ENCODE results near the gene NAA16.
"Not testable (repeated sequence)": the region's sequence is repeated elsewhere in the genome, so short reads cannot be mapped to it uniquely, and the experiment has no call there.

The NAA16 gene

GRCh38 chr13:41306271-41307145 lies 4.6 kb upstream of the NAA16 start:
- DNase-seq: no peak

DNA sequence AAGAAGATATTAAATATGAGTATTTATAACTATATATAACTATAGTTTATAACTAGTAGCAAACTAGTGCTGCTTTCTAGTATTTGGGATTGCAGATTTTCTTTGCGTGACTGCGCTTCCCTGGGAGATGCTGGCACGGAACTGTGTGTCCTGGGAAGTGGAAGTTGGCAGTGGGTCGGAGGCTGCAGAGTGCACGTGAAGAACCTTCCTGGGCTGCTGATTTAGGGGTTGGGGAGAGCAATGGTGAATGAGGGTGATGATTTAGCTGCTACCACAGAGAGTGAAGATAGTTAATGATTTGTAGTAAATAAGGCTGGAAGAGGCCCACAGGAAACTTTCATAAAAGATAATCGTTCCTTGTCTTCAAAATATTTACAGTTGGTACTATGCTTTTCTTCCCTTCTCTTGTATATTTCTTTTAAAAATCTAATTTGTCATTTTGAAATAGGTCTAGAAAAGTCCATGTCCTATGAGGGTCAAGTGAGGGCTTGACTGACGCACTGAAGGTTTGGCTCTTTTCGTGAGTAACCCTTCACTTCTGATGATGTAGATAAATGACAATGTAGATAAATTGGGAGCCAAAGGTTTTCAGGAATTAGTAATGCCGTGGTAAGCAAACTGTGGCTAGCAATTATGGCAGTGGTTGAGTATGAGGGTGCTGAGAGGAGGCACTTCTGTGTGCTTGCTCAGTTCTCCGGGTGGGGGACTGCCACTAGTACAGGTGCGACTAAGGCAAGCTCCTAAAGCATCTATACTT lies 3.0 kb upstream of the NAA16 start:
- DNase-seq: no peak

- DNase-seq: no peak
Observed at GRCh38 chr13:41311406-41312175, 524 bp downstream of the NAA16 start.

DNA sequence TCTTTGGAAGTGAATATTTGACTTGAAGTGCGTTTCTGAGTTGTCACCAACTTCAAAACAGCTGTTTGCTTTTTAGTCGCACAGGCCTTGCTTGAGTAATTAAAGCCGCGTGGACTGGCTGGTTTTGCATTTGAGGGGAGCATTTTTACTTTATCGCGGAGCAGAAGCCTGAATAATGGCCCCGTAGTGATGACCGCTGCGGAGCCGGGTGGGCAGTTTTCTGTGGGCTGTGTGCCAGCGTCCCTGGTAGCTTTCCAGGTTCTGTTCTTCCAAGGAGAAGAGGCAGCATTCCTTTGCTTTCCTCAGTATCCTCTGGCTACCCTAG lies 1.1 kb downstream of the NAA16 start:
- no peak for DNase-seq

- DNase-seq: no peak
Observed at GRCh38 chr13:41313117-41313516, 2.0 kb downstream of the NAA16 start.

DNA sequence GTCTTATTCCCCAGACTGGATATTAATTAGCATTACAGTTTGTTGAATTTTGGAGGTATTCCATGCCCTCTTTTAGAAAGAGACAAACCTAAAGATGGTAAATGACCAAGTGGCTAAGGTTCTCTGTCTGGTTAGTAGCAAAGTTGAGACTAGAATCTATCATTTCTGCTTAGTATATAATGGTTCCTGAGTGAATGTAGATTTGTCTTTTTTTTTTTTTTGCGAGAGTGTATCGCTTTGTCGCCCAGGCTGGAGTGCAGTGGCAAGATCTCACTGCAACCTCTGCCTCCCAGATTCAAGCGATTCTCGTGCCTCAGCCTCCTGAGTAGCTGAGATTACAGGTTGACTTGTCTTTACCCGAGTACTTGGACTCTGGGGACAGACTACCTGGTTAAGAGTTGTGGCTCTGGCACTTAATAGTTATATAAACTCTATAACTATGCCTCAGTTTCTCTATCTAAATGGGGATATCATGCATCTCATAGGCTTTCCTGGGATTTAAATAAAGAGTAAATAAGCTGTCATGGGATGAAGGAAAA lies 2.7 kb downstream of the NAA16 start:
- DNase-seq: no peak

DNA sequence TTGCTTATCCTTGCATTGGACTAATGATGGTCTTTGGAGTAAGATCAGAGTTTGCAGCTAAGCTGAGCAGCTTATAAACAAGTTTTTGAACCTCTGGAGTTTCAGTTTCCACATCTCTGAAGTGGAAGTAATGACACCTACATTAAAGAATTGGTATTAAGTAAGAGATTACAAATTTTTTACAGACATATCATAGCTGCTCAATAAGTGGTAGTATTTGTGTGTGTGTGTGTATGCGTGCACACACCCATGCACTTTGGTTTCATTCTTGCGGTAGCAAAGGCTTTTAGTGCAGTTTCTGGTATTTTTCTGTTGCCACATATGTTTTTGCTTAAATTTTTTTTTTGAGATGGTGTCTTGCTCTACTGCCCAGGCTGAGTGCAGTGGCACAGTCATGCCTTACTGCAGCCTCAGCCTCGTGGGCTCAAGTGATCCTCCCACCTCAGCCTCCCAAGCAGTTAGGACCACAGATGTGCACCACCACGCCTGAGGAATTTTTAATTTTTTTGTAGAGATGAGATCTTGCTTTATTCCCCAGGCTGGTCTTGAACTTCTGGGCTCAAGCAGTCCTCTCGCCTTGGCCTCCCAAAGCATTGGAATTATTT lies 4.5 kb downstream of the NAA16 start:
- DNase-seq: no peak

DNA sequence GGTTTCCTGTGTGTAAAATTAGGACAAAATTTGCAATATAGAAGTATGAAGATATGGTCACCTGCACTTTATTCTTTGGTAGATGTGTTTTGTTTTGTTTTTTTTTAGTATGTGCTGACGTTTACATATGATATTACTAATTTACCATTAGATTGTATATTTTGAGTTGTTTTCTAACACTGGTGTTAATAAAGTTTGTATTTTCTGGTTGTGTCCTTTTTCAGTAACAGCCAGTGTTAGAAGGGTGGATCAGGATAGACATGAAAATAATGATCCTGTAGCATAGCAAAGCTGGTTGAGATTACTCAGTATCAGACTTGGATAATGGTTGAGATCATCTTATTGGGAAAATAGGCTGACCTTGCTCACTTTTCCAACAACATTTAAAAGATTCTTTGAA lies 6.2 kb downstream of the NAA16 start:
- DNase-seq: no peak

GRCh38 chr13:41325752-41326151 lies 14.7 kb downstream of the NAA16 start:
- DNase-seq: no peak

GRCh38 chr13:41326661-41327060 lies 15.6 kb downstream of the NAA16 start:
- no peak for DNase-seq

GRCh38 chr13:41327994-41328790 lies 17.1 kb downstream of the NAA16 start:
- no peak for DNase-seq

DNA sequence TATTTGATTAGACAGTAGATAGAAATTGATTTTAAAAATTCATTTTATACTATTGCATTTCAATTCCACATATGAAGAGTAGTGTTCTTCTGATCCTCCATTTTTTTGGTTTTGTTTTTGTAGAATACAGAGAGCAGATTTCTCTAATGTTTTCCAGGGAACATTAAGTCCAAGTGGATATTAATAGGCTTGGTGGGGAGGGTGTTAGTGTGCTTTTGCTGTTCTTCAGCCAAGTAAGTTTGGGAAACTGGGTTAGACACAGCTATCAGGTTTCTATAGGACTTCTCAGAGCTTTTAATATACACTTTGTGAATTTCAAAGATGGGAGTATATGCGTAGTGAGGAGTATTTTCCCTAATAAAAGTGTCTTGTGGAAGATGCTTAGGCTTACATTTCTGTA lies 21.8 kb downstream of the NAA16 start:
- DNase-seq: no peak

GRCh38 chr13:41334810-41335209 lies 23.7 kb downstream of the NAA16 start:
- DNase-seq: no peak

- no peak for DNase-seq
Observed at GRCh38 chr13:41344358-41344757, 33.3 kb downstream of the NAA16 start.

GRCh38 chr13:41345165-41345913 lies 34.3 kb downstream of the NAA16 start:
- DNase-seq: no peak

- no peak for DNase-seq
Observed at GRCh38 chr13:41345914-41346589, 35.0 kb downstream of the NAA16 start.

DNA sequence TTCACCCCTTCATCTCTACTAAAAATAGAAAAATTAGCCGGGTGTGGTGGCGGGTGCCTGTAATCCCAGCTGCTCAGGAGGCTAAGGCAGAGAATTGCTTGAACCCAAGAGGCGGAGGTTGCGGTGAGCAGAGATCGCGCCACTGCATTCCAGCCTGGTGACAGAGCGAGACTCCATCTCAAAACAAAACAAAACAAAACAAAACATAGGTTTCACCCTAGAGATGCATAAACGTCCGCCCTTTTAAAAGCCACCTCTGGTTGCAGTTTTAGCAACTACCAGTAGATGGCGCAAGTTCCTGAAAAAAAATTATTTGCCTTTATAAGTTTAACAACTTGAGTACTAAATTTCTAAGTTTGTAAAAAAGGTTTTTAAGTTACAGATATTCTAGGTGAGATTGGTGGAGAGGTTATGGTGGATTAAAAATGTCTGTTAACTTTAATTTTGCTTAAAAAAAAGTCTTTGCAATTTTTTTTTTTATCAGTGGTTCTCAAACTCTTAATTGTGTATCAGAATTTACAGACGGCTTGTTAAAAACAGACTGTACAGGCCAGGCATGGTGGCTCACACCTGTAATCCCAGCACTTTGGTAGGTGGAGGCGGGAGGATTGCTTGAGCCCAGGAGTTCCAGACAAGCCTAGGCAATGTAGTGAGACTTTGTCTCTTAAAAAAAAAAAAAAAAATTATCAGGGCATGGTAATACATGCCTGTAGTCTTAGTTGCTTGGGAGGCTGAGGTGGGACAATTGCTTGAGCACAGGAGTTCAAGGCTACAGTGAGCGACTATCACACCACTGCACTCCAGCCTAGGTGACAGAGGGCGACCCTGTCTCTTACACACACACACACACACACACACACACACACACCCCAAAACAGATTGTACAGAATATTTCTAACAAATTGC lies 42.1 kb downstream of the NAA16 start:
- peak; percentile 16 to 37 for DNase-seq

DNA sequence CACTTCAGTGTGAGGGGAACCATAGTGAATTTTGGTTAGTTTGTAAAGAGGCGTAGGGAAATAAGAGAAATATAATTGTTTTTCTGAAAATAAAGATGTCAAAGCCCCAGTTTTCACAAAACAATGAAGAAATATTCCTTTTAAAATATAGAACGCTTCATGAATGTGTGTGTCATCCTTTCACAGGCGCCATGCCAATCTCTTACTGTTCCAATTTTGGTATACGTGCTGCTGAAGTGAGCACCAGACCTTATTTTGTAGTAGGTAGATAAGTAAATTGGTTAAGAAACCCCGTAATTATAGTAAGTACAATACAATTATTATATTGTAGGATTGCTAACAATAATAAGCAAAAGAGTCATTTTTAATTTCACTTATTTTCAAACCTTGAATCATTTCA lies 43.3 kb downstream of the NAA16 start:
- no peak for DNase-seq

DNA sequence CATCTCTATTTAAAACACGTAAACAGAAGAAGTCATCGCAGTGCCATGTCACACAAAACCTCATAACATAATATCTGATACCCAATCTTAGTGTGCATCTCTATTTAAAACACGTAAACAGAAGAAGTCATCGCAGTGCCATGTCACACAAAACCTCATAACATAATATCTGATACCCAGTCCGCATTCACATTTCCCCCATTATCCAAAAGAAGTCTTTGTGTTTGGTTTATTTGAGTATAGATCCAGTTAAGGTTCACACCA lies 45.2 kb downstream of the NAA16 start:
- DNase-seq: not testable (repeated sequence)

GRCh38 chr13:41356786-41357185 lies 45.7 kb downstream of the NAA16 start:
- no peak for DNase-seq
